ENCODE measurements around the gene XK.
A peak's percentile ranks its signal among the peaks of the same experiment; 100 is the strongest.
"Not testable (repeated sequence)": the region's sequence is repeated elsewhere in the genome, so short reads cannot be mapped to it uniquely, and the experiment has no call there.

Gene XK

GRCh38 chrX:37644381-37645305, 40.9 kb upstream of the XK start:
- H2AFZ ChIP-seq (ENCODE audit: low read depth) = no peak overlapping the region
- no peak for TF ChIP-seq CTCF (conservative IDR thresholded peaks at IDR 0.05; ENCODE audit: low read depth, low read length)
- H3K27ac ChIP-seq = no peak overlapping the region

GRCh38 chrX:37646254-37646653, 39.3 kb upstream of the XK start:
- no peaks in the 10 kb centered on the region for H4K20me1 ChIP-seq (ENCODE audit: insufficient read depth)
- H3K4me3 ChIP-seq (IDR thresholded peaks at IDR 0.05; ENCODE audit: insufficient read depth, low read depth, low read length) = no peak overlapping the region
- H2AFZ ChIP-seq (ENCODE audit: low read depth) = no peak overlapping the region
- TF ChIP-seq CTCF (conservative IDR thresholded peaks at IDR 0.05; ENCODE audit: low read depth, low read length) = 0 out of 2 replicates have a peak, but pooled peaks have one; percentile 25
- H3K36me3 ChIP-seq (ENCODE audit: insufficient read depth) = no peaks in the 10 kb centered on the region
- H3K4me1 ChIP-seq (ENCODE audit: low read depth, poor library complexity, severe bottlenecking) = no peaks in the 10 kb centered on the region
- no peak overlapping the region for H3K4me2 ChIP-seq
- H3K9ac ChIP-seq = no peak overlapping the region
- no peaks in the 10 kb centered on the region for H3K27me3 ChIP-seq (ENCODE audit: insufficient read depth, low read depth)
- H3K79me2 ChIP-seq (ENCODE audit: insufficient read depth, low read depth) = no peaks in the 10 kb centered on the region
- H3K27ac ChIP-seq = no peak overlapping the region

More at GRCh38 chrX:37644381-37645305, 40.9 kb upstream of the XK start:
- Histone ChIP-seq H3K4me3 (IDR thresholded peaks at IDR 0.05; ENCODE audit: insufficient read depth, low read depth, low read length) (no peak overlapping the region), H3K4me1 (ENCODE audit: low read depth, poor library complexity, severe bottlenecking) (no peaks in the 10 kb centered on the region), H3K4me2 (no peak overlapping the region), H4K20me1 (ENCODE audit: insufficient read depth) (no peaks in the 10 kb centered on the region), H3K27me3 (ENCODE audit: insufficient read depth, low read depth) (no peaks in the 10 kb centered on the region), H3K9ac (no peak overlapping the region), H3K79me2 (ENCODE audit: insufficient read depth, low read depth) (no peaks in the 10 kb centered on the region), H3K36me3 (ENCODE audit: insufficient read depth) (no peaks in the 10 kb centered on the region)

- H3K27ac ChIP-seq; H3K36me3 ChIP-seq (ENCODE audit: insufficient read depth); H3K9ac ChIP-seq; H3K4me3 ChIP-seq (IDR thresholded peaks at IDR 0.05; ENCODE audit: insufficient read depth, low read depth, low read length); H3K27me3 ChIP-seq (ENCODE audit: insufficient read depth, low read depth); H4K20me1 ChIP-seq (ENCODE audit: insufficient read depth); H3K79me2 ChIP-seq (ENCODE audit: insufficient read depth, low read depth); H2AFZ ChIP-seq (ENCODE audit: low read depth); H3K4me2 ChIP-seq: not testable (repeated sequence)
- H3K4me1 ChIP-seq (ENCODE audit: low read depth, poor library complexity, severe bottlenecking) = peaks cover 12% of the 10 kb centered on the region
Observed at GRCh38 chrX:37650879-37651278, 34.7 kb upstream of the XK start.

- H3K36me3 ChIP-seq (ENCODE audit: insufficient read depth) = no peaks in the 10 kb centered on the region
- no peak overlapping the region for H2AFZ ChIP-seq (ENCODE audit: low read depth)
- peaks cover 12% of the 10 kb centered on the region for H3K4me1 ChIP-seq (ENCODE audit: low read depth, poor library complexity, severe bottlenecking)
Observed at GRCh38 chrX:37651921-37652452, 33.6 kb upstream of the XK start.

More at GRCh38 chrX:37651921-37652452, 33.6 kb upstream of the XK start:
- no peaks in the 10 kb centered on the region for H3K79me2 ChIP-seq (ENCODE audit: insufficient read depth, low read depth)
- no peak overlapping the region for H3K27ac ChIP-seq
- no peak overlapping the region for H3K9ac ChIP-seq
- no peaks in the 10 kb centered on the region for H4K20me1 ChIP-seq (ENCODE audit: insufficient read depth)
- H3K4me2 ChIP-seq = no peak overlapping the region
- no peak for TF ChIP-seq CTCF (conservative IDR thresholded peaks at IDR 0.05; ENCODE audit: low read depth, low read length)
- no peaks in the 10 kb centered on the region for H3K27me3 ChIP-seq (ENCODE audit: insufficient read depth, low read depth)
- no peak overlapping the region for H3K4me3 ChIP-seq (IDR thresholded peaks at IDR 0.05; ENCODE audit: insufficient read depth, low read depth, low read length)
